GM12878 (cell line): ENCODE measurements around the gene FRMD3.

Experiments
- CHD4 ChIP-seq: fragments of 200-600 bp; sonication (generic); IDR thresholded peaks from 2 replicates; pipeline ENCODE4 v1.6.1; 2016; ENCODE audit warnings: mild to moderate bottlenecking
- CREB1 ChIP-seq: IDR thresholded peaks from 2 replicates; pipeline ENCODE4 v1.6.1; 2012; ENCODE audit warnings: low read depth, mild to moderate bottlenecking, inconsistent platforms
- CTCF ChIP-seq, 3 experiments: IDR thresholded peaks in 2 of 3; conservative IDR thresholded peaks in 1 of 3; 2 replicates each; pipeline ENCODE4 v1.5.1; 2011; ENCODE audit warnings: low read depth in 3 of 3, low read length in 3 of 3, mild to moderate bottlenecking in 3 of 3, control low read depth in 2 of 3, moderate library complexity in 2 of 3, inconsistent platforms in 1 of 3, mixed read lengths in 1 of 3; ENCODE audit not compliant: control insufficient read depth in 2 of 3, insufficient read depth in 1 of 3; ENCODE audit errors: extremely low read depth in 1 of 3
- ELK1 ChIP-seq: IDR thresholded peaks from 2 replicates; pipeline ENCODE4 v1.6.1; 2012; ENCODE audit warnings: low read depth, low read length, improper control_type of control experiment
- EP300 ChIP-seq, 2 experiments: fragments of 150-350 bp in 1 of 2; IDR thresholded peaks; 2 replicates each; pipeline ENCODE4 v1.6.1; 2011 to 2012; ENCODE audit warnings: low read depth in 2 of 2, low read length in 2 of 2, borderline replicate concordance in 1 of 2, improper control_type of control experiment in 1 of 2, inconsistent platforms in 1 of 2; ENCODE audit not compliant: control insufficient read depth in 1 of 2
- FOS ChIP-seq: IDR thresholded peaks from 3 replicates; pipeline ENCODE4 v1.6.1; 2011; ENCODE audit warnings: borderline replicate concordance; ENCODE audit not compliant: insufficient read length; ENCODE audit errors: extremely low read depth
- FOXK2 ChIP-seq: fragments of 450-650 bp; IDR thresholded peaks from 2 replicates; pipeline ENCODE4 v1.6.1; 2017; ENCODE audit warnings: mild to moderate bottlenecking, moderate library complexity
- FOXM1 ChIP-seq: IDR thresholded peaks from 2 replicates; pipeline ENCODE4 v1.6.1; 2012; ENCODE audit warnings: low read depth, mild to moderate bottlenecking, inconsistent platforms, low read length, moderate library complexity
- HDAC2 ChIP-seq: fragments of 200-600 bp; sonication (generic); IDR thresholded peaks from 2 replicates; pipeline ENCODE4 v1.6.1; 2017
- IRF3 ChIP-seq: fragments of 450-650 bp; IDR thresholded peaks from 2 replicates; pipeline ENCODE4 v1.6.1; 2014; ENCODE audit warnings: mild to moderate bottlenecking
- NFYB ChIP-seq: IDR thresholded peaks from 2 replicates; pipeline ENCODE4 v1.6.1; 2011; ENCODE audit warnings: low read depth, mild to moderate bottlenecking, low read length, improper control_type of control experiment, moderate library complexity; ENCODE audit not compliant: insufficient read depth
- POLR2A ChIP-seq: IDR thresholded peaks from 2 replicates; pipeline ENCODE4 v1.6.1; 2011; ENCODE audit warnings: low read depth, mild to moderate bottlenecking, low read length
- SMC3 ChIP-seq: IDR thresholded peaks from 2 replicates; pipeline ENCODE4 v1.6.1; 2011; ENCODE audit warnings: low read length, improper control_type of control experiment, borderline replicate concordance

GRCh38 chr9:83323148-83323547 is 215.1 kb downstream of the FRMD3 start:
- TF ChIP-seq CHD4 (no peak), POLR2A (no peak), FOXK2 (no peak), CTCF (IDR thresholded peaks at IDR 0.05 in 2 of 3, conservative IDR thresholded peaks at IDR 0.05 in 1 of 3; ENCODE audit: control insufficient read depth in 2 of 3, extremely low read depth in 1 of 3, insufficient read depth in 1 of 3, low read depth in 3 of 3, low read length in 3 of 3) (no peak), IRF3 (no peak), SMC3 (no peak), CREB1 (no peak), ELK1 (no peak), FOXM1 (no peak), EP300 (IDR thresholded peaks at IDR 0.05; ENCODE audit: borderline replicate concordance in 1 of 2, control insufficient read depth in 1 of 2, low read depth in 2 of 2, low read length in 2 of 2) (no peak), NFYB (no peak), HDAC2 (no peak), FOS (no peak)
